Renal cortical epithelial cell (primary cell): ENCODE measurements around the gene IRF2. TPM values are rescaled to one million over a fixed set of nuclear protein-coding genes. Genes with fewer than 3 reads are reported as not detected.
"Not testable (repeated sequence)": the region's sequence is repeated elsewhere in the genome, so short reads cannot be mapped to it uniquely, and the experiment has no call there.

Experiments
- DNase-seq: peaks from one replicate; pipeline ENCODE4 v3.0.0-alpha.2; 2011; ENCODE audit warnings: low read depth
- total RNA-seq: library from RNA; depleted of rRNA; stranded (reverse); fragments of >200 nt; gene quantifications from 2 replicates; pipeline ENCODE4 v1.2.3, GENCODE V29; 2014

IRF2 gene
- total RNA-seq, 1 donor from 2014 or later: 33.3 TPM

DNA sequence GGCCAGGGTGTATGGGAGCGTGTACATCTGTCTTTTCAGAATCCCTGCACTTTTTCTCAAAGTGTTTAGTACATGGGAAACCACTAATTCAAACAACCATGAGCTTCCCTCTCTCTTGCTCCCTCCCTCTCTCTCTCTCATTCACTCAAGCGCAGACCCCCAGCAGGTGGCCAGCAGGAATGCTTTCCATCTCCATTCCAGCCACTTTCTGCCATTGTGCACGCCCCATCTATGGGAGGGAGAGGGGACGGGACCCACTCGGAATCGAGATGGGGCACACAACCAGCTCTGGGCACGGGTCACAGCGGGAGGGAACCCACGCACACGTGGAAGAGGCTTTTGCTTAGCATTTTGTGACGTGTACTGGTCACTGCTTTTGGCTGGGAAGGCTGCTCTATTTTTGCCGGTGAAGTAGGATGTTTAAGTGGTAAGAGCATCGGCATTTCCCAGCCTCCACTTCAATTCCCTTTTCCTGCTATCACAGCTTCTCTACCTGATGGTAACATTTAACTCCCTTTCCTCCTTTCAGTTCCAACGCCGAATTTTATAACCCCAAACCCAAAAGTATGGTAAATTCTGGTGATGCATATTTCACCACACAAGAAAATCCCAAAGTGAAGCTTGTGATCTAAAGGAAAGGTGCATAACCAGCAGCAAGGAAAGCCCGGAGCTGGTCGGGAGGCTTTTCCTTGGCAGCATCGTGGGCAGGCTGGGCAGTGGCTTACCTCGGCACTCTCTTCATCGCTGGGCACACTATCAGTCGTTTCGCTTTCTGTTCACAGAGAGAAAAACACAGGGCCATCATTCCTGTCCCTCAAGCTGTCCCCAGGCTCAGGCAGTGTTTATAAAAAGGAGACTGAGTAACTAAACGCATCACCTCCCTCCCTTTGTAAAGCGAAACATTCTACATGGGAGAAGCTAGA lies 84.1 kb downstream of the IRF2 start:
- no peak for DNase-seq

GRCh38 chr4:184388106-184388505 lies 86.2 kb downstream of the IRF2 start:
- no peak for DNase-seq

- no peak for DNase-seq
Observed at GRCh38 chr4:184387351-184387750, 87.0 kb downstream of the IRF2 start.

- DNase-seq: peak; percentile 50
Observed at GRCh38 chr4:184386271-184386781, 88.0 kb downstream of the IRF2 start.

DNA sequence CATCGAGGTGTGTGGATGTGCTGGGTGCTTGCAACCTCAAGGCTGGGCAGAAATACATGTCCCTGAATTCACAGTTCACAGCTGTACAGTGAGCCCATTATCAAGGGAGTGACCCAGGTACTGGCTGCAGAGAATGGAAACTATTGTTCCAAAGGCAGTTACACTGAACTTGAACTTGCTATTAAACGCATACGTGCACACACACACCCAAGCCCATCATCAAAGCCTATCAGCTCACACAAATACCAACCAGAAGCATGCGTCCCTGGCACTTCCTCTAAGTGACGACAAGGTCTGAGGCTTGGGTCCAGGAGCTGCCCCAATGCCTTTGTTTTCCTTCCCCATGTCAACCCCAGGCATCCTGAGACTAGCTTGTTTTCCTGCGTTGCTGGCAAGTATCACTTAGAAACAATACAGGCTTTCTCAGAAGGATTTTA lies 88.6 kb downstream of the IRF2 start:
- no peak for DNase-seq

DNA sequence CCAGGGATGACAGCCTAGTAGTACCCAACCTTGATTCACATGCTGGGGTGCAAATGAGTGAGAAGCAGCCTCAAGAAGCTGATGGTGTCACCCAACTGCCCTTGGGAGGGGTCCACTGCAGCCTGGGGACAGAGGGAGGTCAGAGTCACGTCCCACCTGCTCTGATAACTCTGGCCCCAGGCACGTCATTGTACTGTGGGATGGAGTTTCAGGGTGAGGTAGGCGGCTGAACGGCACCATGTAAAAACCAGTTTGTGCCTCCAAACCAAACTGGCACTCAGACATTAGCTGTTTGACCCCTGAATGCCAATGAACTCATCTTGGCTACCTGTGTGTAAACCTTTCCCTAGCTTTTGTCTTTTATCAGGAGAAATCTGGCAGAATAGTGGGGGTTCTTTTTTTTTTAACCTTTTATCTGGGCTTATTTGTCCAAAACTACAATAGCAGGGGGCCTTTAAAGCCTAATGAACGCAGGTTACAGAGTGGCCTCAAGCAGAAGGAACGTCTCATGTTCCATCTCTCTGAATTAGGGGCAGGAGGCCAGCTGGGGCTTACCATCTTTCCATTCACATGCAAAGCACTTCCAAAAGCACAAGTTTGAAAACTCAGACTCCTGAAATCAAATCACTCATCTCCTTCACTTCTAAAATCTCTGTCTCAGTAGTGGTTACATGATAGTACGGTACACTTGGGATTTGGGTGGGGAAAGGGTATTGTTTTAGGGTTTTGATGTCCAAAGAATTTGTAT lies 89.4 kb downstream of the IRF2 start:
- DNase-seq: no peak

- peak; percentile 96 for DNase-seq
Observed at GRCh38 chr4:184384056-184384809, 90.1 kb downstream of the IRF2 start.

GRCh38 chr4:184383497-184384055 lies 90.8 kb downstream of the IRF2 start:
- peak; percentile 93 for DNase-seq

DNA sequence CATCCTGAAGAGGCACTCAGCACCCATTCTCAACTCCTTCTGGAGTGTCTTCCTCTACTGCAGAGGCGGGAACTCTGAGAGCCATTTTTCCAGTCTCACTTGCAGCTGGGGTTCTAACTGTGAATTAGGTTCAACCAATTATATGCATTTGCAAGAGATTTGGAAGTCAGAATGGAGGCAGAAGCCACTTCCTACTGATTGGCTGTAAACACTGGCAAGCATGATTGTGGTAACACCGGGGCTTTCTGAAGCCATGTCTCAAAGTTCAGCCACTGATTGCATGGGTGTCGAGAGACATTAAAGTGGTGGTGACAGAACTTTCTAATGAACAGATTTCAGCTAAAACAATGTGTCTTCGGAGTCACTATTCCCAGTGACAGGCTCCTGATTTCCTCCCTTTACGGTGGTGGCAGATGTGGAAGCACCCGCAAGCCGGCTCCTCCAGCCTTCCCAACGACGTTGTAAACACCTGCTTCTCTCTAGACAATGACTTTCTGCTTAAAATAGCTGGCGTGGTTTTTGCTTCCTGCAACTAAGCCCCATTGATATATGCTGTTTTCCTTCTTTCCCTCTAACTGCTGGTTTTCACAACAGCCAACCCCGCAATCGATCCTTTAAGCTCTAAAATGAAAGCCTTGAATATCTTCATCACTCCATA lies 92.0 kb downstream of the IRF2 start:
- DNase-seq: no peak

DNA sequence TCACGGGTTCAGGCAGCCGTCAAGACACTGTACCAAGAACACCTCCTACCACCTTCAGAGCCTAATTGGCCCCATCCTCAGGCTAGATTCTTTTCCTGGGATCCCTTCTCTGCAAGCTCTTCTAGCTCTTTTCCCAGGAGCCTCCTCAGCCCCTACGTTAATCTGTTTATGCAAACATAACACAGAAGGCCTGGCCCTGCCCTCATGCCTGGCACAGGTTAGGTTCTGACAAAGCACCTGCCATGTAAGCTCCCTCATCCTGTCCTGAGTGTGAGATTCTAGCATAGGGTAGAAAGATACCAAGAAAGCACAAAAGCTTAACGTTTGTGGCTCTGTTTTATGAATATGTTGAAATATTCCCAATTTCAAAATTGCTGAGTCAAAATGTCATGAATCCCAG lies 93.6 kb downstream of the IRF2 start:
- DNase-seq: no peak

DNA sequence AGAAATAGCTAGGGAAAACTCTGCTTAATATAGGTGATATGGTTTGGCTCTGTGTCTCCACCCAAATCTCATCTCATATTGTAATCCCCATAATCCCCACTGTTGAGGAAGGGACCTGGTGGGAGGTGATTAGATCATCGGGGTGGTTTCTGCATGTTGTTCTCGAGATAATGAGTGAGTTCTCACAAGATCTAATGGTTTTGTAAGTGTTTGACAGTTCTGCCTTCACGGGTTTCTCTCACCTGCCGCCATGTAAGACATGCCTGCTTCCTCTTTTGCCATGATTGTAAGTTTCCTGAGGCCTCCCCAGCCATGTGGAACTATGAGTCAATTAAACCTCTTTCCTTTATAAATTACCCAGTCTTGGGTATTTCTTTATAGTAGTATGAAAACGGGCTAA lies 94.1 kb downstream of the IRF2 start:
- not testable (repeated sequence) for DNase-seq

DNA sequence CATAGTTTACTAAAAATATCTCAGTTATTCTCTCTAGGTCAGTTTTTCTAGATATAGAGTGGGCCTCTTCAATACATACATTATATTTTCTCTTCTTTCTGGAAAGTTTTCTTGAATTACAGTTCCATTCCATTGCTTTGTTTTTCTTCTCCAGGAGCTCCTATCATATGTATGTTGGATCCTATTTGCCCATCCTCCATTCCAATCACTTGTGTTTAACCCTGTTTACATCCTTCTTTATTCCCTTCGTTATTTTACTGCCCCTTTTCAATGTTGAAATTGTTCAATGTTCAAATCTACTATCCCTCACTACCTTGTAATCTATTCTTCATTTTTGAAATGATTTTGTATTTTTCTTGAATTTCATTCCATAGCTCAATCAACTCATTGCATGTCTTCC lies 97.4 kb downstream of the IRF2 start:
- DNase-seq: no peak

- DNase-seq: no peak
Observed at GRCh38 chr4:184376126-184376838, 98.1 kb downstream of the IRF2 start.

DNA sequence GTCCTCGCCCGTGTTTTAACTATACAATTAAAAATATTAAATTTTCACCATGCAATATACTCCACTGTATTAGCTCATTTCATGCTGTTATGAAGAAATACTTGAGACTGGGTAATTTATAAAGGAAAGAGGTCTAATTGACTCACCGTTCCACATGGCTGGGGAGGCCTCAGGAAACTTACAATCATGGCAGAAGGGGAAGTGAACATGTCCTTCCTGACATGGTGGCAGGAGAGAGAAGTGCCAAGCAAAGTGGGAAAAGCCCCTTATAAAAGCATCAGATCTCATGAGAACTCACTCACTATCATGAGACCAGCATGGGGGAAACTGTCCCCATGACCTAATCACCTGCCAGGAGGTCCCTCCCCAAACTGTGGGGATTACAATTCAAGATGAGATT lies 98.7 kb downstream of the IRF2 start:
- DNase-seq: not testable (repeated sequence)

DNA sequence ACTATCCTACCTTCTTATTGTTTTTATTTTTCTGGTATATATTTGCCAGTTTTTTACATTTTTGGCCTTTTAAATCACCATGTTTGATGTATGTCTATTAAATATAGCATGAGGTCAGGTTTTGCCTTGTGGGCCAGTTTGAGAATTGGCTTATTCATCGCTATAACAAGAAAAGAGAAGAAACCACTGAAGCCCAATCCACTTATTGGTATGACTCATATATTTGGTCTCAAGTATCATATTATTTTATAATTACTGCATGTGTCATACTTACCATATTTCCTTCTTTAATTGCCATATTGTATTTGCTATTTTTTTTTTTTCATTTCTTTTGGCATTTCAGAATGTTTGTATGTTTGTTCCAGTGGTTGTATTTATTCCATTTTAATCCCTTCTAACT lies 99.3 kb downstream of the IRF2 start:
- DNase-seq: no peak

- DNase-seq: no peak
Observed at GRCh38 chr4:184373886-184374405, 100.4 kb downstream of the IRF2 start.

DNA sequence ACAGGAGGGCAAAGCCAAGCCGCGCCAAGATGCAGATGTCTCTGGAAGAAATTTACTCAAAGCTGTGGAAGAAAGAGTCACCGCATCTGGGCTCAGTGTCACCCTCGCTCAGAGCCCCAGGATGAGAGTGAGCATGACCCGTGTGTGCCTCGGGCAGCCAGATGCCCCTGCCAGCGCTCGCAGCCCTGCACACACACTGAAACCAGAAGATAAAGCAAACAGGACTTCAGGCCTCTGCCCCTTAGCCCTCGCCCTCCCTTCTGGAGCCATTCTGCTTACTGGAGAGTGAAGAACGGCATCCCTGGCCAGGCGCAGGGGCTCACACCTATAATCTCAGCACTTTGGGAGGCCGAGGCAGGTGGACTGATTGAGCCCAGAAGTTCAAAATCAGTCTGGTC lies 103.0 kb downstream of the IRF2 start:
- DNase-seq: no peak

- peak; percentile 94 for DNase-seq
Observed at GRCh38 chr4:184370711-184371389, 103.5 kb downstream of the IRF2 start.

DNA sequence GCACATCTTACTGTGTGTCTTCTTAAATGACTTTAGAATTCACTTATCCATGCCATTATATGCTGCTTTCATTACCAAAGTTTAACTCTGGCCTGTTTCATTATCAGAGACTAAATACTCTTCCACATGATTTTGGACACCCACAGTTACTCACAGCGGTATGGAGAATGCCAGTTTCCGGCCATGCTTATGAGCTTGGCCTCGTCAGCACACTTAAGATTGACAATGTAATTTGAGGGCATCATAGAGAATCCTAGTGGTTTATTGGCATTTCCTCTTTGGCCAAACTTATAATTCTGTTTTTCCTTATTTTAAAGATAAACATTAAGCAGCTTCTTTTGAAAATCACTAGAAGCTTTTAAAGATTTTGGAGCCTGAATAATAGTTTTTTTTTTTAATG lies 104.5 kb downstream of the IRF2 start:
- no peak for DNase-seq

DNA sequence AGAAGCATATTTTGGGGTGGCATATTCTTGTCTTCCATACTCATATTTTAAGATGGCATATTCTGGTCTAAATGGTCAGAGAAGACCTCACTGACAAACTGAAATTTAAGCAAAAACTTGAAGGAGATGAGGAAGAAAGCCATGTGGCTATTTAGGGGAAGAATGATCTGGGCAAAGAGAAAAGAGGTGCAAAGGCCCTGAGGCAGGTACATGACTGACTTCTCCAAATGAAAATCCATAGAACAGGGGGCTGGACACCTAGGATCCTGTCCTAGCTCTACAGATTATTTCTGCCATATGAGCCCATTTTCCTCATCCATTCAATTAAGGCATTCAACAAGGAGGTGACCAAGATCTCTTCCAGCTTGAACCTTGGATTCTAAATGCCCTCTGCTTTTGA lies 105.6 kb downstream of the IRF2 start:
- DNase-seq: no peak
